ENCODE measurements around the gene ALMS1. TPM values are rescaled to one million over a fixed set of nuclear protein-coding genes. Genes with fewer than 3 reads are reported as not detected.

ALMS1 gene
- total RNA-seq, 3 donors from 2014 or later (not counting 1 experiment from before 2014, with no cell fraction given) = 22.9 to 33.8 (median 26.9) TPM

DNA sequence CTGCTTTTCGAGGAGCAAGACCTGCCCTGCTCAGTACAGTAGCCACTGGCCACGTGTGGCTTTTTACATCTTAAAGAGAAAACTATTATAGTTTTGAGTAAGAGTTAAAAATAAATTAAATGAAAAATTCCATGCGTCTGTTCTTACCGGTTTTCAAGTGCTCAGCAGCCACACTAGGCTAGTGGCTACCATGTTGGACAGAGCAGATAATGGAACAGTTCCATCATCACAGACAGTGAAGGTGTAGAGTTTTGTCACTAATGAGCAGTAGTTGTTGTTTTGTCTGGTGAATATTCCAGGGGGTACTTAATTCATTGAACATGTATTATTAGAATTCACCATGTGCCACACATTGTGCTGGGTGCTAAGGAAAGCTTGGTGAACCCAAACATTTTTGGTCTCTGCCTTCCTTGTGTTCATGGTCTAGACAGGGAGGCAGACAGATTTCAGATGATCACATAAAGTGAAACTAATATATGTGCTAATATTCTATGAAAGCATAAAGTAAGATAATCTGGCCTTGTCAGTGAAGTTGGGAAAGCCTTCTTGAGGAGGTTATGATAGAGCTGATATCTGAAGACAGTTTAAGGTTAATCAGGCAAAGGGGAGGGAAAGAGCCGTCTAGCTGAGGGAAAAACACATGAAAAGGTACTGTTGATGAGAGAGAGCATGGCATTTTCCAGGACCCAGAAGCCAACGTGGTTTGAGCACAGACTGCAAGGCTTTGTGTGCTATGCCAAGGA, 1.4 kb downstream of the ALMS1 start:
- no peaks in the 10 kb centered on the region for H3K9me3 ChIP-seq (ENCODE audit: control insufficient read depth, insufficient read depth, low read length)
- H3K4me3 ChIP-seq (ENCODE audit: low read length) = no peak overlapping the region
- Mint-ChIP-seq H3K27me3 (ENCODE audit: low read depth in 2 of 2) (peaks cover 9 to 15% of the 10 kb centered on the region in 2 donors), H3K9me3 (no peaks in the 10 kb centered on the region), H3K4me1 (peaks cover 19 to 30% of the 10 kb centered on the region in 2 donors), H3K4me3 (peak overlapping the region; percentile 87), H3K27ac (peak overlapping the region; percentile 91), H3K36me3 (no peaks in the 10 kb centered on the region)
- peaks cover 13% of the 10 kb centered on the region for H3K4me1 ChIP-seq (ENCODE audit: control insufficient read depth, insufficient read depth, low read length)
- TF ChIP-seq CTCF (IDR thresholded peaks at IDR 0.05) = no peak
- intact Hi-C loops (cut with micrococcal nuclease) = no loop called here
- DNase-seq = peak in 1 of 2 donors; percentile 2
- no peak overlapping the region for H3K27ac ChIP-seq (ENCODE audit: low read length)
- no peaks in the 10 kb centered on the region for H3K36me3 ChIP-seq (ENCODE audit: control insufficient read depth, insufficient read depth, low read length)
- no peak for ATAC-seq
- no peaks in the 10 kb centered on the region for H3K27me3 ChIP-seq (ENCODE audit: control insufficient read depth, insufficient read depth, low read length)
- WGBS (ENCODE audit: insufficient coverage) = 67% methylated on average over 4 of the region's 6 CpGs

DNA sequence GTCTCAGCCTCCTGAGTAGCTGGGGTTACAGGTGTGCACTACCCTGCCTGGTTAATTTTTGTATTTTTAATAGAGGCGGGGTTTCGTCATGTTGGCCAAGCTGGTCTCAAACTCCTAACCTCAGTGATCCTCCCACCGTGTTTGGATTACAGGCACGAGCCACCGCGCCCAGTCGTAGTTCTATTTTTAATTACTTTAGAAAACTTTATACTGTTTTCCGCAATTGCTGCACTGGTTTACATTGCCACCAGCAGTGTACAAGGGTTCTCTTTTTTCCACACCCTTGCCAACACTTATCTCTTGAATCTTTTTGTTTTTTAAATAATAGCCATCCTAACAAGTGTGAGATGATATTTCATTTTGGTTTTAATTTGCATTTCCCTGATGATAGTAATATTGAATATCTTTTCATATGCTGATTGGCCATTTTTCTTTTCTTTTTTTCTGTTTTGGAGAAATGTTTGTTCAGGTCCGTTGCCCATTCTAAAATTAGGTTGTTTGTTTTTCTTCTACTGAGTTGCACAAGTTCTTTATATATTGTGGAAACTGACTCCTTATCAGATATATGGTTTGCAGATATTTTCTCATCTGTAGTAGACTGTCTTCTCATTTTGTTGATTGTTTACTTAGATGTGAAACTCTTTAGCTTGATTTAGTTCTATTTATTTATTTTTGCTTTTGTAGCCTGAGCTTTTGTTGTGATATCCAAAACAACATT, 16.9 kb downstream of the ALMS1 start:
- Histone ChIP-seq H3K27me3 (ENCODE audit: control insufficient read depth, insufficient read depth, low read length) (no peaks in the 10 kb centered on the region), H3K27ac (ENCODE audit: low read length) (no peak overlapping the region), H3K9me3 (ENCODE audit: control insufficient read depth, insufficient read depth, low read length) (peaks cover 11% of the 10 kb centered on the region), H3K4me3 (ENCODE audit: low read length) (no peak overlapping the region), H3K36me3 (ENCODE audit: control insufficient read depth, insufficient read depth, low read length) (no peaks in the 10 kb centered on the region), H3K4me1 (ENCODE audit: control insufficient read depth, insufficient read depth, low read length) (no peaks in the 10 kb centered on the region)
- DNase-seq (no peak), ATAC-seq (no peak)
- Mint-ChIP-seq H3K36me3 (peaks cover 25% of the 10 kb centered on the region), H3K9me3 (peaks cover 2 to 8% of the 10 kb centered on the region in 2 donors), H3K4me3 (no peak overlapping the region), H3K4me1 (peaks cover 10 to 11% of the 10 kb centered on the region in 2 donors), H3K27me3 (ENCODE audit: low read depth in 2 of 2) (no peaks in the 10 kb centered on the region), H3K27ac (no peak overlapping the region)
- intact Hi-C loops (cut with micrococcal nuclease) = no loop called here
- WGBS (ENCODE audit: insufficient coverage) = 91% methylated on average over 8 of the region's 9 CpGs
- TF ChIP-seq CTCF (IDR thresholded peaks at IDR 0.05) = no peak

DNA sequence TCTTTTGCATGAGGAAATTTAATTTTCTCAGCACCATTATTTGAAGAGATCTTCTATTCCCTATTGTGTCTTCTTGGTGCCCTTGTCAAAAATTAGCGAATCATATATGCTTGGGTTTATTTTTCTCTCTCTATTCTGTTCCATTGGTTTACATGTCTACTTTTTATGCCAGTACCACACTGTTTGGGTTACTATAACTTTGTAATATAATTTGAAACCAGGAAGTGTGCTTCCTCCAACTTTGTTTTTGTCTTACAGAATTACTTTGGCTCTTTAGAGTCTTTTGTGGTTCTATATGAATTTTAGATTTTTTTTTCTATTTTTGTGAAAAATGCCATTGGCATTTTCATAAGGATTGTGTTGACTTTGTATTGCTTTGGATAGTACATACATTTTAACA, 17.6 kb downstream of the ALMS1 start:
- no peak for ATAC-seq
- Histone ChIP-seq H3K36me3 (ENCODE audit: control insufficient read depth, insufficient read depth, low read length) (no peaks in the 10 kb centered on the region), H3K4me3 (ENCODE audit: low read length) (no peak overlapping the region), H3K27me3 (ENCODE audit: control insufficient read depth, insufficient read depth, low read length) (no peaks in the 10 kb centered on the region), H3K4me1 (ENCODE audit: control insufficient read depth, insufficient read depth, low read length) (no peaks in the 10 kb centered on the region), H3K27ac (ENCODE audit: low read length) (no peak overlapping the region), H3K9me3 (ENCODE audit: control insufficient read depth, insufficient read depth, low read length) (peaks cover 11% of the 10 kb centered on the region)
- no peak for TF ChIP-seq CTCF (IDR thresholded peaks at IDR 0.05)
- H3K4me1 Mint-ChIP-seq = peaks cover 10 to 17% of the 10 kb centered on the region in 2 donors
- no peak for DNase-seq
- peaks cover 25% of the 10 kb centered on the region for H3K36me3 Mint-ChIP-seq
- H3K4me3 Mint-ChIP-seq = no peak overlapping the region
- WGBS (ENCODE audit: insufficient coverage) = no CpG with 5 or more reads among the region's 1 CpG
- H3K27me3 Mint-ChIP-seq (ENCODE audit: low read depth in 2 of 2) = no peaks in the 10 kb centered on the region
- no peak overlapping the region for H3K27ac Mint-ChIP-seq
- intact Hi-C loops (cut with micrococcal nuclease) = no loop called here
- H3K9me3 Mint-ChIP-seq = peaks cover 2 to 8% of the 10 kb centered on the region in 2 donors
